ENCODE measurements around the gene GALT. TPM values are rescaled to one million over a fixed set of nuclear protein-coding genes. Genes with fewer than 3 reads are reported as not detected.

The GALT gene
- total and polyA plus RNA-seq, 2 donors (not counting 1 experiment from before 2014, with no cell fraction given) = 20.1 to 29.1 TPM

DNA sequence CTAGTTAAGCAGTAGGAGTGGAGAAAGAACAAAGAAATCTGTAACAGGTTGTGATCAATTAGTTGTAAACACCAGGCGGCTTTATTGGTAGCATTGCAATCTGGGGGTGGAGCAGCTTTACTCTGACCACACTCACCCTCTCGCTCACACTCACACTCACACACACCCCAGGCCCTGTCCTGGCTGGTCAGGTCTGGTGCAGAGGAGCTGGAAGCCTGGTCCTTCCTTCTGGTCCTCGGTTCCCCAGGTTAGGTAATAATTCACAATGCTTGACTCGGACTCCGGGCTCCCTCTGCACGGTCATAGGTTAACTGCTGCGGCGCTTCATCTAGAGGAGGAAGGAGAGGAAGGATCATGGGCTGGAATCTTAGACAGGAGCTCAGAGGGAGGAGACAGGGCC, 43.0 kb downstream of the GALT start:
- no peak overlapping the region for H3K4me2 ChIP-seq (ENCODE audit: extremely low read depth, insufficient read depth, low read length)
- no peaks in the 10 kb centered on the region for H3K79me2 ChIP-seq (ENCODE audit: control insufficient read depth, insufficient read depth, low read length)
- H3K36me3 ChIP-seq (ENCODE audit: control insufficient read depth, insufficient read depth, low read length) = no peaks in the 10 kb centered on the region
- H4K20me1 ChIP-seq (ENCODE audit: control insufficient read depth, extremely low read depth, insufficient read depth, low read length) = no peaks in the 10 kb centered on the region
- no peaks in the 10 kb centered on the region for H3K9me3 ChIP-seq (ENCODE audit: control insufficient read depth, insufficient read depth, low read depth, low read length)
- H3K27ac ChIP-seq (ENCODE audit: insufficient read depth, low read length) = no peak overlapping the region
- DNase-seq (ENCODE audit: low read depth in 2 of 2) = no peak
- H3K27me3 ChIP-seq (ENCODE audit: control insufficient read depth, insufficient read depth, low read length) = no peaks in the 10 kb centered on the region
- no peak overlapping the region for H2AFZ ChIP-seq (ENCODE audit: low read length)
- no peaks in the 10 kb centered on the region for H3K4me1 ChIP-seq (ENCODE audit: control insufficient read depth, extremely low read depth, insufficient read depth, low read length)
- no peak for TF ChIP-seq EZH2 (IDR thresholded peaks at IDR 0.05; ENCODE audit: low read length, missing control alignments)
- TF ChIP-seq, protein P1, sequence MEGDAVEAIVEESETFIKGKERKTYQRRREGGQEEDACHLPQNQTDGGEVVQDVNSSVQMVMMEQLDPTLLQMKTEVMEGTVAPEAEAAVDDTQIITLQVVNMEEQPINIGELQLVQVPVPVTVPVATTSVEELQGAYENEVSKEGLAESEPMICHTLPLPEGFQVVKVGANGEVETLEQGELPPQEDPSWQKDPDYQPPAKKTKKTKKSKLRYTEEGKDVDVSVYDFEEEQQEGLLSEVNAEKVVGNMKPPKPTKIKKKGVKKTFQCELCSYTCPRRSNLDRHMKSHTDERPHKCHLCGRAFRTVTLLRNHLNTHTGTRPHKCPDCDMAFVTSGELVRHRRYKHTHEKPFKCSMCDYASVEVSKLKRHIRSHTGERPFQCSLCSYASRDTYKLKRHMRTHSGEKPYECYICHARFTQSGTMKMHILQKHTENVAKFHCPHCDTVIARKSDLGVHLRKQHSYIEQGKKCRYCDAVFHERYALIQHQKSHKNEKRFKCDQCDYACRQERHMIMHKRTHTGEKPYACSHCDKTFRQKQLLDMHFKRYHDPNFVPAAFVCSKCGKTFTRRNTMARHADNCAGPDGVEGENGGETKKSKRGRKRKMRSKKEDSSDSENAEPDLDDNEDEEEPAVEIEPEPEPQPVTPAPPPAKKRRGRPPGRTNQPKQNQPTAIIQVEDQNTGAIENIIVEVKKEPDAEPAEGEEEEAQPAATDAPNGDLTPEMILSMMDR (conservative IDR thresholded peaks at IDR 0.05 in 1 of 2, IDR thresholded peaks at IDR 0.05 in 1 of 2; ENCODE audit: low read depth in 1 of 2, low read length in 2 of 2) = no peak
- no peak overlapping the region for H3K9ac ChIP-seq (ENCODE audit: insufficient read depth, low read length)
- H3K4me3 ChIP-seq (replicated peaks in 1 of 4; ENCODE audit: control extremely low read depth in 1 of 4, insufficient read depth in 1 of 4, low read depth in 3 of 4, low read length in 4 of 4) = no peak overlapping the region

DNA sequence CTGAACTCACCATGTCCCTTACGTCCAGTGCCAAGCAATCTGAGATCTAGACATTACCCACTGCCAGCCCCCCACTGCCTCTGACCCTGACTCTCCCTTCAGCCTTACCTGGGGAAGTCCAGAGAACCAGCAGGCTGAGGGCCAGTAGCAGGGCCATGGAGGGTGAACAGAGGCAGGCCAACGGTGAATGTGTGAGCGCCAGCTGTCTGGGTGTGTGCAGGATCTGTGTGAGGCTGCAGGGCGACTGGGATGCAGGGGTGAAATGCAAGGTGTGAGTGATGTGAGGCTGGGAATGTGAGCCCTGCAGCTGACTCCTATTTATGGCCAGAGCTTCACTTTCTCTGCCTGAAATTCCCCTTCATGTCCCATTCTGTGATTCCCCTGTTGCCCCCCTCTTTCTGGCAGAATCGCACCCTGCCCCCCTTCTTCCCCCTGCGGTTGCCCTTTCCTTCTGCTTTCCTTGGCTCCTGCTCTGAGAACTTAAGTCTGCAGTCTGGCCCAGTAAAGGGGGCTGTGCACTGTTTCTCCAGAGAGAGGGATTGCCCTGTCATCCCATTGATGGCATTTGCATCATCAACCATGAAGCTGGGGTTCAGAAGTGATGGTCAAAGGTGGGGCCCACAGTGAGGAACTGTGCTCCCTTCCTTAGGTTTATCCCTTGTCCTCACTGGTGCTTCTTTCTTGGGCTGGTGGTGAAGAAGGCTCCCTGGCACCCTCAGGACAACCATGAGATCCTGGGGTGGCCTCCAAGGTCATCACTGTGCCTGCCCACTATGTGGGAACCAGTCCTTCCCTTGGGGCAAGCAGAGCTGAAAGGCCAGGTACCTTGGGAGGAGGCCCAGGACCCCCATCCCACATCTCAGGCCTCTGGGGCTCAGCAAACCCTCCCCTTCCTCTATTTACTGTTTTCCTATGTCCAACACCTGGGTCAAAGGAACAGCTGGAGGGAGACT, 44.8 kb downstream of the GALT start, which contains the start of gene CCL19:
TSS of gene CCL19 (minus strand) at position 294 of the 953 bp plus-strand sequence. CDS start at position 157, 137 bp downstream.
- H3K79me2 ChIP-seq (ENCODE audit: control insufficient read depth, insufficient read depth, low read length) = no peaks in the 10 kb centered on the region
- H3K27me3 ChIP-seq (ENCODE audit: control insufficient read depth, insufficient read depth, low read length) = no peaks in the 10 kb centered on the region
- no peak within 1 kb of the TSS for H2AFZ ChIP-seq (ENCODE audit: low read length)
- no peak for DNase-seq (ENCODE audit: low read depth in 2 of 2)
- H3K9me3 ChIP-seq (ENCODE audit: control insufficient read depth, insufficient read depth, low read depth, low read length) = no peaks in the 10 kb centered on the region
- no peaks in the 10 kb centered on the region for H4K20me1 ChIP-seq (ENCODE audit: control insufficient read depth, extremely low read depth, insufficient read depth, low read length)
- TF ChIP-seq, protein P1 (conservative IDR thresholded peaks at IDR 0.05 in 1 of 2, IDR thresholded peaks at IDR 0.05 in 1 of 2; ENCODE audit: low read depth in 1 of 2, low read length in 2 of 2) = no peak
- no peak for TF ChIP-seq EZH2 (IDR thresholded peaks at IDR 0.05; ENCODE audit: low read length, missing control alignments)
- H3K9ac ChIP-seq (ENCODE audit: insufficient read depth, low read length) = no peak within 1 kb of the TSS
- H3K27ac ChIP-seq (ENCODE audit: insufficient read depth, low read length) = no peak within 1 kb of the TSS
- H3K4me2 ChIP-seq (ENCODE audit: extremely low read depth, insufficient read depth, low read length) = no peak within 1 kb of the TSS
- H3K4me1 ChIP-seq (ENCODE audit: control insufficient read depth, extremely low read depth, insufficient read depth, low read length) = no peaks in the 10 kb centered on the region
- no peaks in the 10 kb centered on the region for H3K36me3 ChIP-seq (ENCODE audit: control insufficient read depth, insufficient read depth, low read length)
- no peak within 1 kb of the TSS for H3K4me3 ChIP-seq (replicated peaks in 1 of 4; ENCODE audit: control extremely low read depth in 1 of 4, insufficient read depth in 1 of 4, low read depth in 3 of 4, low read length in 4 of 4)

DNA sequence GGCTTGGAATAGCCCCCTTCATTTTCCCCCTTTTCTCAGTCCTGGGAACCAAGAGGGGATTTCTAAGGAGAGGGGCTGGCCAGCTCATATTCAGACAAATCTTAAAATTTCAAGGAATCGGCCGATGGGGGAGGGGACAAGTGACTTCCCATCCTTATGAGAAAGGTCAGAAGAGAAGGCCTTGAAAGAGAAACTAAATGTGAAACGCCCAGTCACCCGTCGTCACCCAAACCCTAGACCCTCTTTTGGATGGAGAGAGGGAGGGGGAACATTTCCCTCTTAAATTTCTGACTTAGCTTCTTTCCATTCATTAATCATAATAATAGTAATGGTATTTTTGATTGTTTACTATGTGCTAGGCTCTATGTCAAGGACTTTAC, 45.5 kb downstream of the GALT start:
- TF ChIP-seq, protein P1 (conservative IDR thresholded peaks at IDR 0.05 in 1 of 2, IDR thresholded peaks at IDR 0.05 in 1 of 2; ENCODE audit: low read depth in 1 of 2, low read length in 2 of 2) = no peak
- TF ChIP-seq EZH2 (IDR thresholded peaks at IDR 0.05; ENCODE audit: low read length, missing control alignments) = no peak
- H3K9ac ChIP-seq (ENCODE audit: insufficient read depth, low read length) = no peak overlapping the region
- no peak overlapping the region for H3K4me2 ChIP-seq (ENCODE audit: extremely low read depth, insufficient read depth, low read length)
- no peaks in the 10 kb centered on the region for H3K36me3 ChIP-seq (ENCODE audit: control insufficient read depth, insufficient read depth, low read length)
- no peak overlapping the region for H3K4me3 ChIP-seq (replicated peaks in 1 of 4; ENCODE audit: control extremely low read depth in 1 of 4, insufficient read depth in 1 of 4, low read depth in 3 of 4, low read length in 4 of 4)
- no peaks in the 10 kb centered on the region for H3K4me1 ChIP-seq (ENCODE audit: control insufficient read depth, extremely low read depth, insufficient read depth, low read length)
- H3K27ac ChIP-seq (ENCODE audit: insufficient read depth, low read length) = no peak overlapping the region
- H3K27me3 ChIP-seq (ENCODE audit: control insufficient read depth, insufficient read depth, low read length) = no peaks in the 10 kb centered on the region
- no peaks in the 10 kb centered on the region for H4K20me1 ChIP-seq (ENCODE audit: control insufficient read depth, extremely low read depth, insufficient read depth, low read length)
- H2AFZ ChIP-seq (ENCODE audit: low read length) = no peak overlapping the region
- H3K79me2 ChIP-seq (ENCODE audit: control insufficient read depth, insufficient read depth, low read length) = no peaks in the 10 kb centered on the region
- DNase-seq (ENCODE audit: low read depth in 2 of 2) = no peak
- no peaks in the 10 kb centered on the region for H3K9me3 ChIP-seq (ENCODE audit: control insufficient read depth, insufficient read depth, low read depth, low read length)
